Thyroid gland (tissue), 4 donors: ENCODE measurements around the gene DLGAP5.

Experiments used
- POLR2A ChIP-seq, 2 donors: fragments of 450-650 bp; IDR thresholded peaks; one replicate each; pipeline ENCODE4 v1.6.1; 2017; ENCODE audit warnings: antibody characterized with exemption in 2 of 2, mild to moderate bottlenecking in 2 of 2, moderate library complexity in 1 of 2
- TF ChIP-seq, protein P1 (sequence below), 6 experiments: fragments of 200-600 bp in 3 of 6; fragments of 450-650 bp in 3 of 6; sonication (generic) in 3 of 6; IDR thresholded peaks; one replicate each; pipeline ENCODE4 v1.5.1; 2016 to 2019; ENCODE audit warnings: antibody characterized with exemption in 6 of 6, mild to moderate bottlenecking in 2 of 6, inconsistent platforms in 1 of 6, moderate library complexity in 1 of 6

DNA sequence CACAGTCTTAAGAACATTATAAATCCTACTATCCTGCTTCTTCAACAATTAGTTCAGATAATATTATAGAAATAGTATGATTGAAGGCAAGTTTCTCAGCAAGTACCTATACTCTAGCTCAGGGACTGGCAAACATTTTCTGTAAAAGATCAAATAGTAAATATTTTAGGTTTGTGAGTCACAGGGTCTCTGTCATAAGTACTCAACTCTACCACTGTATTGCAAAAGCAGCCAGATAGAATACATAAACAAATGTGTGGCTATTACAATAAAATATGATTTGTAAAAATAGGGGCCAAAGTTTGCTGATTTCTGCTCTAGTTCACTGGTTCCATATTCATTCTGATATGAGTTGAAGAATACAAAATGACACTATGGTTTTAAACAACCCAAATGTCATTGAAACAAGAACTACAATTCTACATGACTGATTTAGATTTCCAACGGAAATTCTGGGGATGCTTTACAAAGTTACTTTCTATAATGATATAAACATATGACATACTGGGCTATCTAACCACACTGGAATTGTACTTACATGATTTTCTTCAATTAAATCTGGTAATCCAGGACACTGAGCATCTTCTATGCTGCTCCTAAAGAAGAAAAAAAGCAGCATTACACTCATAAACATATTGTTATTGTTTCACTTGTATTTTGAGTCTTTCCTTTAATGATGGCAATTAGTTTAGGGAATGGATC is 39.2 kb downstream of the DLGAP5 start:
- TF ChIP-seq POLR2A (IDR thresholded peaks at IDR 0.05) = no peak
- TF ChIP-seq, protein P1, sequence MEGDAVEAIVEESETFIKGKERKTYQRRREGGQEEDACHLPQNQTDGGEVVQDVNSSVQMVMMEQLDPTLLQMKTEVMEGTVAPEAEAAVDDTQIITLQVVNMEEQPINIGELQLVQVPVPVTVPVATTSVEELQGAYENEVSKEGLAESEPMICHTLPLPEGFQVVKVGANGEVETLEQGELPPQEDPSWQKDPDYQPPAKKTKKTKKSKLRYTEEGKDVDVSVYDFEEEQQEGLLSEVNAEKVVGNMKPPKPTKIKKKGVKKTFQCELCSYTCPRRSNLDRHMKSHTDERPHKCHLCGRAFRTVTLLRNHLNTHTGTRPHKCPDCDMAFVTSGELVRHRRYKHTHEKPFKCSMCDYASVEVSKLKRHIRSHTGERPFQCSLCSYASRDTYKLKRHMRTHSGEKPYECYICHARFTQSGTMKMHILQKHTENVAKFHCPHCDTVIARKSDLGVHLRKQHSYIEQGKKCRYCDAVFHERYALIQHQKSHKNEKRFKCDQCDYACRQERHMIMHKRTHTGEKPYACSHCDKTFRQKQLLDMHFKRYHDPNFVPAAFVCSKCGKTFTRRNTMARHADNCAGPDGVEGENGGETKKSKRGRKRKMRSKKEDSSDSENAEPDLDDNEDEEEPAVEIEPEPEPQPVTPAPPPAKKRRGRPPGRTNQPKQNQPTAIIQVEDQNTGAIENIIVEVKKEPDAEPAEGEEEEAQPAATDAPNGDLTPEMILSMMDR (IDR thresholded peaks at IDR 0.05) = no peak
